GM21423 (cell line): ENCODE results near the gene SSR3.

Experiments used
- ATAC-seq: cut with Tn5 transposase; IDR thresholded peaks from one replicate; pipeline ENCODE4 v1.9.1; 2021; ENCODE audit warnings: mild to moderate bottlenecking, moderate library complexity; ENCODE audit not compliant: unreplicated experiment

The SSR3 gene

DNA sequence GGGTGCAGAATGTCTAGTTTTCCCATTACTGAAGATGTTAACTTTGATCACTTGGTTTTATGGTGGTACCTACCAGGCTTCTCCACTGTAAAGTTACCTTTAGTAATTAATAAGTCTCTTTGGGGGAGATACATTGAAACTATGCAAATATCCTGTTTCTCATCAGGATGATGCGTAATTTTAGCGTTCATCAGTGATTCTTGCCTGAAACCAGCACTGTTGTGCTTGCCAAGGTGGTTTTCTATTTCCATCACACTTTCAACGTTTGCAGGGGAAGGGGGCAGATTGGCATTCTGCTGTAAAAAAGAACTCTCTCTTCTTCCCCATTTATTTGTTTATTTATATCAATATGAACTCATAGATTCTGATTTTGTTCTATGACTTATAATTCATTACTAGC is 61.0 kb downstream of the SSR3 start:
- no peak for ATAC-seq

DNA sequence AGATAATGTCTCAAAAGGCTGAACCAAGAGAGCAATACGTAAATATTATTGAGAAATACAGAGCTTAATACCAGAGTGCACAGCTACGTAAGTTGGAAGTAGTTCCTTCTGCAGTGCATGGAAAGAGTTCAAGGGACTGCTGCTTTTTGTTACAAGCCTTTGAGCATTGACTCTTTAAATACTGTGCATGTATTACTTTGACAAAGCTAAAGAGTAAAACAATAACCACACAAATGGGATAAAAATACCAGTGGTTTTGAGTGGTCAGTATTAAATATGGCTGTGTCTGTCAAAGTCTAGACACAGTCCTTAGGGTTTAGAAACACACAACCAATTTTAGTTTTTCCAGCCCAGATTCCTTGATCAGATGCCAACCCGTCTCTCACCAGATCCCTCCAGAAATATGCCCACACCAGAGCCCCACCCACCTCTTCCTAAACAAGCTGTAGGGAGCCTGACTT is 62.1 kb downstream of the SSR3 start:
- no peak for ATAC-seq

DNA sequence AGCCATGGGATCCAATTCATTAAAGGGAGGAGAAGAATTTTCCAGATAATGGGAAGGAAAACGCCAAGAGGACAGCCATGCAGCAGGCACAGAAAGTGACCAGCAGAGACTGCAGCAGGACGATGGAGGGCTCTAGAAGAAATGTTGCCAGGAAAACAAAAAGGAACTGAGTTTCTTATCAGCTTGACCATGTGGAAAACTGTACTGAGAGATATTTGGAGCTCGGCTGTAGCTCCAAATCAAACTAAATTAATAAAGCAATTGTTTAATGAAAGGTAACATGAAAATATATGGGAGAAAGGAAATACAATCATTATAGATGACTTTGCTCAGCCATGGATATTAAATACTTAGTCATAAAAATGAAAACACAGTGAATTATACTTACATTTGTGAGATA is 63.7 kb downstream of the SSR3 start:
- ATAC-seq, result no peak
